H7 (cell line): ENCODE data around the gene IFI27L1. TPM values are rescaled to one million over a fixed set of nuclear protein-coding genes. Genes with fewer than 3 reads are reported as not detected.

Experiments
- DNase-seq: peaks from one replicate; pipeline ENCODE4 v3.0.0; 2012
- H3K27me3 ChIP-seq: 2 replicates; pipeline ENCODE4 v1.6.0; 2011; ENCODE audit warnings: mild to moderate bottlenecking, low read length; ENCODE audit not compliant: control insufficient read depth, insufficient read depth
- H3K36me3 ChIP-seq: replicated peaks from 2 replicates; pipeline ENCODE4 v1.5.1; 2011; ENCODE audit warnings: low read length; ENCODE audit not compliant: control insufficient read depth, insufficient read depth
- H3K4me3 ChIP-seq: 2 replicates; pipeline ENCODE4 v1.5.1; 2011; ENCODE audit warnings: low read depth, mild to moderate bottlenecking, control low read depth, low read length, moderate library complexity; ENCODE audit not compliant: insufficient read depth
- total RNA-seq: library from RNA; depleted of rRNA; stranded (reverse); fragments of >200 nt; shearing (Covaris generic); gene quantifications from 2 replicates; pipeline ENCODE4 v1.2.3, GENCODE V29; 2014

Gene IFI27L1
- total RNA-seq, 1 experiment from 2014 or later, result 14.3 TPM

- H3K4me3 ChIP-seq, result no peak overlapping the region
- no peak for DNase-seq
- no peaks in the 10 kb centered on the region for H3K36me3 ChIP-seq
These were observed 41.3 kb downstream of the IFI27L1 start for GRCh38 chr14:94122438-94122837.

GRCh38 chr14:94123296-94123695 is 42.2 kb downstream of the IFI27L1 start:
- no peak for DNase-seq
- no peak overlapping the region for H3K4me3 ChIP-seq
- H3K36me3 ChIP-seq, result no peaks in the 10 kb centered on the region

More at GRCh38 chr14:94122438-94122837, 41.3 kb downstream of the IFI27L1 start:
- H3K27me3 ChIP-seq, result no peaks in the 10 kb centered on the region; the same call in 1 of the 2 replicates

DNA sequence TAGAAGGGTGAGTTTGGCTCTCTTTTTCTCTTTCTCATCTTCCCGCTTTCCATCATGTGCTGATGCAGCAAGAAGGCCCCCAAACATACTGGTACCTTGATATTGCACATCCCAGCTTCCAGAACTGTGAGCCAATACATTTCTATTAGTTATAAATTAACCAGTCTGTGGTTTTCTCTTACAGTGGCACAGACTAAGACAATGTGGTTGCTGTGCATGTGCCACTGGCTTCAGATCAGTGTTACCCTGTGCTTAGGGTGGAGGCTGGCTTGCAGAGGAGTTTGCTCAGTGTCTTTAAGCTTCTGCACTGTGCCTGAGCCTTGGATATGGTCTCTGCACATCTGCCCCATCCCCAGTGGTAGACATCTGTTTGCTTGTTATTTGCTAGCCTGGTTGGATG is 42.8 kb downstream of the IFI27L1 start:
- no peak for DNase-seq
- Histone ChIP-seq H3K4me3 (no peak overlapping the region), H3K27me3 (peaks cover 2% of the 10 kb centered on the region; the same call in 1 of the 2 replicates), H3K36me3 (no peaks in the 10 kb centered on the region)

More at GRCh38 chr14:94123296-94123695, 42.2 kb downstream of the IFI27L1 start:
- H3K27me3 ChIP-seq, result peaks cover 1% of the 10 kb centered on the region; the same call in 1 of the 2 replicates

- no peak for DNase-seq
- peaks cover 2% of the 10 kb centered on the region; the same call in 1 of the 2 replicates for H3K27me3 ChIP-seq
- no peak overlapping the region for H3K4me3 ChIP-seq
- H3K36me3 ChIP-seq, result no peaks in the 10 kb centered on the region
These were observed 43.7 kb downstream of the IFI27L1 start for GRCh38 chr14:94124582-94125377.

GRCh38 chr14:94125659-94126418 is 44.7 kb downstream of the IFI27L1 start:
- DNase-seq, result no peak
- Histone ChIP-seq H3K27me3 (peaks cover 2% of the 10 kb centered on the region; the same call in 1 of the 2 replicates), H3K36me3 (no peaks in the 10 kb centered on the region), H3K4me3 (no peak overlapping the region)

DNA sequence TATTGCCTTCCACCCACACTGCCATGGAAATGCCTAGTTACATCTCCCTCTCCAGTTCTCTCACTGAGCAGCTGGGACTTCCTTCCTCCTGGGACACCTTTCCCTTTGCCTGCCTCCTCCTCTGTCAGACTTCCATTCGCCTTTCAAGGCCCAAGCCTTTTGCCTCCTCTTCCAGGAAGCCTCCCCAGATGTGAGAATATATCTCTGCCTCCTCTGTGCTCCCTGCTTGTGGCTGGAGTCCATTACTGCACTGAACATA is 45.2 kb downstream of the IFI27L1 start:
- no peak overlapping the region for H3K4me3 ChIP-seq
- peaks cover 2% of the 10 kb centered on the region; the same call in 1 of the 2 replicates for H3K27me3 ChIP-seq
- no peaks in the 10 kb centered on the region for H3K36me3 ChIP-seq
- no peak for DNase-seq

DNA sequence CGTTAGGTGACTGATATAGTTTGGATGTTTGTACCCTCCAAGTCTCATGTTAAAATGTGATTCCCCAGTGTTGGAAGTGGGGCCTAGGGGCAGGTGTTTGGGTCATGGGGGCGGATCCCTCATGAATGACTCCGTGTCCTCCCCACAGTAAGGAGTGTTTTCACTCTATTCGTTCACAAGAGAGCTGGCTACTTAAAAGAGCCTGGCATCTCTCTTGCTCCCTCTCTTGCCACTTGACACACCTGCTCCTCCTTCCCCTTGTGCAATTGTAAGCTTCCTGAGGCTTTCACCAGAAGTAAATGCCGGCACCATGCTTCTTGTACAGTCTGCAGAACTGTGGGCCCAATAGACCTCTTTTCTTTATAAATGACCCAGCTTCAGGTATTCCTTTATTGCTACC is 45.7 kb downstream of the IFI27L1 start:
- no peaks in the 10 kb centered on the region for H3K36me3 ChIP-seq
- no peak for DNase-seq
- H3K27me3 ChIP-seq, result peaks cover 2% of the 10 kb centered on the region; the same call in 1 of the 2 replicates
- H3K4me3 ChIP-seq, result no peak overlapping the region

- DNase-seq, result no peak
- Histone ChIP-seq H3K36me3 (no peaks in the 10 kb centered on the region), H3K27me3 (peaks cover 2% of the 10 kb centered on the region; the same call in 1 of the 2 replicates), H3K4me3 (no peak overlapping the region)
These were observed 46.2 kb downstream of the IFI27L1 start for GRCh38 chr14:94127330-94127729.

GRCh38 chr14:94128216-94128839 is 47.2 kb downstream of the IFI27L1 start:
- peak; percentile 34 for DNase-seq
- Histone ChIP-seq H3K4me3 (peak overlapping the region; percentile 64), H3K27me3 (peaks cover 2% of the 10 kb centered on the region; the same call in 1 of the 2 replicates), H3K36me3 (no peaks in the 10 kb centered on the region)

DNA sequence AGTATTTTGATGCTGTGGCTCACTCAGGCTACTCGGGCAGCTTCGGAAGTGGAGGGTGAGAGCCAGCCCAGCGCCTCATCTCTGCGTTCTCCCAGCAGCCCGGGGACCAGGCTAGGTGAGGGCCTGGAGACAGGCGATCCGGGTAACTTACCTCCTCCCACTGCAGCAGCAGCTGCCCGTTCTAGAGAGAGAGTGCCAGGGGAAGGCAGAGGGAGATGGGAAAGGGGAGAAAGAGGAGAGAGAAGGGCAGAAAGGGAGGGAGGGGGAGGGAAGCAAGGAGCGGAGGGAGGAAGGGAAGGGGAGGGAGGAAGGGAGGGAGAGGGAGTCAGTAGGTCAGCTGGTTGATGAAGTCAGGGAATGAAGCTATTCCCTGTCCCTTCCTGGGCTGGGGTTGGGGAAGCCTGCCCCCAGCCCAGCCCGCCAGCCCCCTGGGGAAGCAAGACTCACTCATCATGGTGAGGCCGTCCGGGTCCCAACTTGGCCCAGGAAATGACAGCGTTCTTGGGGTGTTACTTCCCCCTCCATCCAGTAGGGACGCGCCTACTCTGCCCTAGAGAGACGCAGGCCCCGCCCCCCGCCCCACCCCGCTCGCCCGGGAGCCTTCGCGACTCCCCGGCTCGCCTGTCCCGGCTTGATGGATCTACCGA is 48.1 kb downstream of the IFI27L1 start, which contains the start of gene IFI27L2:
TSS of gene IFI27L2 (minus strand) at position 494 of the 647 bp plus-strand sequence. CDS start at position 454, 40 bp downstream.
- Histone ChIP-seq H3K27me3 (peaks cover 2% of the 10 kb centered on the region; the same call in 1 of the 2 replicates), H3K4me3 (peak within 1 kb of the TSS; percentile 64), H3K36me3 (no peaks in the 10 kb centered on the region)
- DNase-seq, result peak; percentile 93

DNA sequence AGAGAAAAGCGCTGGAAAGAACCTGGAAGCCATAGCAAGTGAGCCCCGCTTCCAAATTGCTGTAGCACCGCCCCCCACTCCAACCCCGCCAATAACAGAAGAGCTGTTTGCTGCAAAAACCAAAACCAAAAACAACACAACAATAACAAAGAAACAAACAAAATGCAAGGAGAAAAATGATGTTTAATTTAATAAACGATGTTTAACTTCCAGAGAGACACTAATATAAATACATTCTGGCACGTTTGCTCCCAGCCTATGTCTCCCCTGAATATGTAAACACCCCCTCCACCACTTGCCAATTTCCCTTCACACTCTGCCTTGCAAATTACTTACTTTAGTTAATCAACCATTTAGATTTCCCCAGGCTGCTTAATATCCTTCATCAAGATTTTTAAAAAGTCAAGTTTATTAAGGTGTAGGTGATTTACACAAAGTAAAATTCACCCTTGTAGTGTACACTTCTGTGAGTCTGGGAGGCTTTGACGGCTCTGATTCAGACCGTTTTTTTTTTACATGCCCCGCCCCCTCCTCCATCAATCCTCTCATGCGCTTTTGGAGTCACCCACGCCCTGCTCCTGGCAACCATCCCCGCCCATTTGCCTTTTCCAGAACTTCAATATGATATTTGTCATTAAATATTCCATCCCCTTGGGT is 48.8 kb downstream of the IFI27L1 start:
- Histone ChIP-seq H3K27me3 (peaks cover 2% of the 10 kb centered on the region; the same call in 1 of the 2 replicates), H3K4me3 (peak overlapping the region; percentile 64), H3K36me3 (no peaks in the 10 kb centered on the region)
- DNase-seq, result peak; percentile 60

DNA sequence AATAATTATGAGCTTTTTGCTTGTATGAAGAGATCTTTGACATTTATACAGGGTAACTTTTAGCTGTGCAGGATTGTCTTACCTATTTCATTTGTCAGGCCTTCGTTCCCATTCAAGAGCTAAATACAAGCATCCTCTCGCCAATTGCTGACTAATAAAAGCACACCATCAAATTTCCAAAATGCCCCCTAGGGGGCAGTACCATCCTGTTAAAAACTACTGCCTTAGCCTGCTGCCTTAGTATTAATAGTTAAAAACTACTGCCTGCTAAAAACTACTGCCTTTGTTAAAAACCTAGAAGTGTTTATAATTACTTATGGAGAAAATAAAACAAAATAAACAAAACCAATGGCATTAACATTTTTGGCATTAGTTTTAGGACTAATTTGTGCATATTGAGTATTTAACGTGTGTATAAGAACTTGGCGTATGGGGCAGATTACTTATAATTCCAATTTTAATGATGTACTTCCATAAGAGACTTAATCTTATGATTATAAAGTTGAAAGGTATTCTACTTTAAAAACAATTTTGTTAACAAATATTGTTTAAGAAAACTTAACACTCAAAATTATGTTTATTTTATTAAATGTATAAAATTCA is 51.3 kb downstream of the IFI27L1 start:
- peak; percentile 47 for DNase-seq
- Histone ChIP-seq H3K4me3 (no peak overlapping the region), H3K36me3 (no peaks in the 10 kb centered on the region), H3K27me3 (peaks cover 2% of the 10 kb centered on the region; the same call in 1 of the 2 replicates)

GRCh38 chr14:94135476-94135875 is 54.4 kb downstream of the IFI27L1 start:
- H3K4me3 ChIP-seq, result no peak overlapping the region
- H3K27me3 ChIP-seq, result no peaks in the 10 kb centered on the region
- DNase-seq, result no peak

More at GRCh38 chr14:94135476-94135875, 54.4 kb downstream of the IFI27L1 start:
- H3K36me3 ChIP-seq, result no peaks in the 10 kb centered on the region
